Thoracic aorta (tissue), 2 donors: ENCODE measurements around the gene MEOX1. TPM values are rescaled to one million over a fixed set of nuclear protein-coding genes. Genes with fewer than 3 reads are reported as not detected.

Experiments
- ATAC-seq: fragments of 150-250 bp; one replicate; pipeline ENCODE4 v1.8.0; 2017; ENCODE audit warnings: low read depth; ENCODE audit not compliant: insufficient number of reproducible peaks, low FRiP score
- DNase-seq: peaks from one replicate; pipeline ENCODE4 v3.0.0-alpha.2; 2020; ENCODE audit warnings: low spot score
- H3K27ac ChIP-seq, 2 donors: fragments of 200-600 bp; sonication (generic); 1 replicate in 1 of 2; 2 replicates in 1 of 2; pipeline ENCODE4 v1.5.1; 2016; ENCODE audit warnings: mild to moderate bottlenecking in 2 of 2, moderate library complexity in 2 of 2
- H3K27me3 ChIP-seq: fragments of 200-600 bp; sonication (generic); replicated peaks from 2 replicates; pipeline ENCODE4 v1.6.0; 2016; ENCODE audit warnings: mild to moderate bottlenecking; ENCODE audit not compliant: insufficient read depth
- H3K36me3 ChIP-seq: fragments of 200-600 bp; sonication (generic); one replicate; pipeline ENCODE4 v1.5.1; 2016
- H3K4me1 ChIP-seq, 2 donors: fragments of 200-600 bp; sonication (generic); 1 replicate in 1 of 2; 2 replicates in 1 of 2; pipeline versions ENCODE4 v1.5.1 to v1.6.0; 2016; ENCODE audit warnings: low read depth in 2 of 2, mild to moderate bottlenecking in 1 of 2; ENCODE audit not compliant: control insufficient read depth in 1 of 2
- H3K4me3 ChIP-seq: fragments of 200-600 bp; sonication (generic); 2 replicates; pipeline ENCODE4 v1.5.1; 2016; ENCODE audit warnings: mild to moderate bottlenecking
- H3K9me3 ChIP-seq: fragments of 200-600 bp; sonication (generic); 2 replicates; pipeline ENCODE4 v1.5.1; 2016
- CTCF ChIP-seq: fragments of 200-600 bp; sonication (generic); IDR thresholded peaks from one replicate; pipeline ENCODE4 v1.5.1; 2019; ENCODE audit warnings: antibody characterized with exemption
- total RNA-seq, 2 donors: library from RNA; depleted of rRNA; stranded (reverse); fragments of >200 nt; gene quantifications; one replicate each; pipeline versions ENCODE4 v1.1.0 to v1.2.3, GENCODE V29; 2016

The MEOX1 gene
- total RNA-seq, 2 donors from 2014 or later: 3.0 to 5.4 TPM

GRCh38 chr17:43669971-43670644 lies 8.4 kb upstream of the MEOX1 start:
- Histone ChIP-seq H3K36me3 (no peaks in the 10 kb centered on the region), H3K4me1 (peaks cover 0 to 16% of the 10 kb centered on the region in 2 donors), H3K4me3 (no peak overlapping the region), H3K27me3 (no peaks in the 10 kb centered on the region), H3K9me3 (no peaks in the 10 kb centered on the region), H3K27ac (no peak overlapping the region)
- TF ChIP-seq CTCF: no peak
- no peak for ATAC-seq
- no peak for DNase-seq

- DNase-seq (no peak), ATAC-seq (no peak)
- Histone ChIP-seq H3K27ac (no peak overlapping the region), H3K4me3 (no peak overlapping the region), H3K36me3 (no peaks in the 10 kb centered on the region), H3K9me3 (no peaks in the 10 kb centered on the region), H3K4me1 (peaks cover 0 to 17% of the 10 kb centered on the region in 2 donors), H3K27me3 (no peaks in the 10 kb centered on the region)
- TF ChIP-seq CTCF: no peak
These were observed 6.2 kb upstream of the MEOX1 start for GRCh38 chr17:43667947-43668348.

GRCh38 chr17:43667506-43667905 lies 5.8 kb upstream of the MEOX1 start:
- TF ChIP-seq CTCF: no peak
- H3K4me3 ChIP-seq: no peak overlapping the region
- H3K36me3 ChIP-seq: no peaks in the 10 kb centered on the region
- H3K9me3 ChIP-seq: no peaks in the 10 kb centered on the region
- DNase-seq (no peak), ATAC-seq (no peak)
- H3K27ac ChIP-seq: no peak overlapping the region
- H3K27me3 ChIP-seq: no peaks in the 10 kb centered on the region
- H3K4me1 ChIP-seq: peaks cover 1 to 21% of the 10 kb centered on the region in 2 donors

- ATAC-seq (no peak), DNase-seq (no peak)
- no peak for TF ChIP-seq CTCF
- Histone ChIP-seq H3K27me3 (no peaks in the 10 kb centered on the region), H3K27ac (no peak overlapping the region), H3K4me1 (peaks cover 9 to 24% of the 10 kb centered on the region in 2 donors), H3K4me3 (no peak overlapping the region), H3K36me3 (no peaks in the 10 kb centered on the region), H3K9me3 (no peaks in the 10 kb centered on the region)
These were observed 4.2 kb upstream of the MEOX1 start for GRCh38 chr17:43665937-43666236.

GRCh38 chr17:43665084-43665936 lies 3.6 kb upstream of the MEOX1 start:
- no peak for TF ChIP-seq CTCF
- no peaks in the 10 kb centered on the region for H3K9me3 ChIP-seq
- no peak overlapping the region for H3K4me3 ChIP-seq
- H3K36me3 ChIP-seq: no peaks in the 10 kb centered on the region
- H3K27ac ChIP-seq: no peak overlapping the region
- DNase-seq (no peak), ATAC-seq (no peak)
- peaks cover 9 to 18% of the 10 kb centered on the region in 2 donors for H3K4me1 ChIP-seq
- H3K27me3 ChIP-seq: no peaks in the 10 kb centered on the region
